ENCODE measurements around the gene LRP2. TPM values are rescaled to one million over a fixed set of nuclear protein-coding genes. Genes with fewer than 3 reads are reported as not detected.

LRP2 gene
- total RNA-seq, 4 donors from 2014 or later = 0.65 TPM; not detected in 3

- TF ChIP-seq CTCF (IDR thresholded peaks at IDR 0.05; ENCODE audit: low read depth) = no peak
Observed at GRCh38 chr2:169080250-169081069, 281.9 kb downstream of the LRP2 start.

- no peak for TF ChIP-seq CTCF (IDR thresholded peaks at IDR 0.05; ENCODE audit: low read depth)
Observed at GRCh38 chr2:169077674-169078240, 284.6 kb downstream of the LRP2 start.

Other genes with a start within 250 kb of the LRP2 start
- 10 to 100 TPM in 2 of 4 donors, 1 to 10 TPM in 2; 6.4 to 10.5 (median 8.9) TPM for gene BBS5, start 117.0 kb upstream of the LRP2 start, total RNA-seq
- under 1 TPM in 3 of 4 donors, not detected in 1; 0.65 to 0.85 (median 0.66) TPM for gene KLHL41, start 147.2 kb upstream of the LRP2 start, total RNA-seq
- gene FASTKD1, start 211.3 kb upstream of the LRP2 start, total RNA-seq = 10 to 100 TPM; 12.8 to 38.5 (median 21.2) TPM
- gene PPIG, start 221.8 kb upstream of the LRP2 start, total RNA-seq = 10 to 100 TPM; 38.8 to 45.0 (median 43.0) TPM